Measurements from ENCODE around the gene TEX55. TPM values are rescaled to one million over a fixed set of nuclear protein-coding genes. Genes with fewer than 3 reads are reported as not detected.
"Not testable (repeated sequence)": the region's sequence is repeated elsewhere in the genome, so short reads cannot be mapped to it uniquely, and the experiment has no call there.

Gene TEX55
- total and polyA plus RNA-seq, 2 donors (not counting 1 experiment from before 2014, with no cell fraction given) = not detected

DNA sequence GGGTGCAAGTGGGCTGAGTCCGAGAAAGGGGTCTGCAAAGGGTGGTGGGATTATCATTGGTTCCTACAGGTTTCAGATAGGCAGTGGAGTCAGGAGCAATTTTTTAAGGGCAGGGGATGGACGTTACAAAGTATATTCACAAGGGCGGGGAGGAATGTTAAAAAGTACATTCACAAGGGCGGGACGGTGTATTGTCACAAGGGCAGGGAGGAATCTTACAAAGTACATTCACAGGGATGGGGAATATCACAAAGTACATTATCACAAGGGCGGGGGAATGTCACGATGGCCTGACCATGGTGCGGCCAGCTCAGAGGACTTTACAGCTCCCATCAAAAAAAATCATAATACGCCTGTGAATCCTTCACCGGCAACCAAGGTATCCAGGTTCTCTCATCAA, 20.6 kb upstream of the TEX55 start:
- DNase-seq (no peak), ATAC-seq (ENCODE audit: low read depth) (no peak)
- H3K27me3 Mint-ChIP-seq = peaks cover 10% of the 10 kb centered on the region
- intact Hi-C loops (cut with micrococcal nuclease) = no loop called here
- Histone ChIP-seq H3K4me3 (ENCODE audit: control extremely low read depth in 1 of 5, extremely low read depth in 1 of 5, insufficient read depth in 1 of 5, low read depth in 2 of 5, low read length in 4 of 5) (no peak overlapping the region), H3K79me2 (ENCODE audit: control insufficient read depth, insufficient read depth, low read length) (no peaks in the 10 kb centered on the region), H3K4me2 (replicated peaks; ENCODE audit: low read depth, low read length, poor library complexity, severe bottlenecking) (no peak overlapping the region), H3K27ac (ENCODE audit: low read length in 2 of 2) (no peak overlapping the region), H3K9me3 (ENCODE audit: control extremely low read depth in 1 of 3, control insufficient read depth in 2 of 3, insufficient read depth in 1 of 3, low read length in 2 of 3) (no peaks in the 10 kb centered on the region), H3K27me3 (replicated peaks in 1 of 4; ENCODE audit: control extremely low read depth in 1 of 4, control insufficient read depth in 3 of 4, insufficient read depth in 4 of 4, low read length in 3 of 4) (no peaks in the 10 kb centered on the region), H4K20me1 (ENCODE audit: control insufficient read depth, insufficient read depth, low read length, poor library complexity, severe bottlenecking) (no peaks in the 10 kb centered on the region), H3K36me3 (replicated peaks in 1 of 2; ENCODE audit: control extremely low read depth in 1 of 2, control insufficient read depth in 1 of 2, extremely low read depth in 1 of 2, insufficient read depth in 2 of 2, low read length in 1 of 2) (no peaks in the 10 kb centered on the region), H3K4me1 (ENCODE audit: control insufficient read depth in 2 of 2, insufficient read depth in 2 of 2, low read length in 2 of 2) (no peaks in the 10 kb centered on the region), H2AFZ (ENCODE audit: insufficient read depth, low read depth, low read length, poor library complexity, severe bottlenecking) (no peak overlapping the region), H3K9ac (ENCODE audit: low read length) (no peak overlapping the region)
- WGBS (ENCODE audit: insufficient coverage) = 94% methylated on average over 8 of the region's 10 CpGs
- H3K9me3 Mint-ChIP-seq (ENCODE audit: insufficient read depth) = no peaks in the 10 kb centered on the region
- POLR2A ChIA-PET = no interaction called here
- no peak overlapping the region for H3K27ac Mint-ChIP-seq
- no peak overlapping the region for H3K4me3 Mint-ChIP-seq
- TF ChIP-seq, protein P1, sequence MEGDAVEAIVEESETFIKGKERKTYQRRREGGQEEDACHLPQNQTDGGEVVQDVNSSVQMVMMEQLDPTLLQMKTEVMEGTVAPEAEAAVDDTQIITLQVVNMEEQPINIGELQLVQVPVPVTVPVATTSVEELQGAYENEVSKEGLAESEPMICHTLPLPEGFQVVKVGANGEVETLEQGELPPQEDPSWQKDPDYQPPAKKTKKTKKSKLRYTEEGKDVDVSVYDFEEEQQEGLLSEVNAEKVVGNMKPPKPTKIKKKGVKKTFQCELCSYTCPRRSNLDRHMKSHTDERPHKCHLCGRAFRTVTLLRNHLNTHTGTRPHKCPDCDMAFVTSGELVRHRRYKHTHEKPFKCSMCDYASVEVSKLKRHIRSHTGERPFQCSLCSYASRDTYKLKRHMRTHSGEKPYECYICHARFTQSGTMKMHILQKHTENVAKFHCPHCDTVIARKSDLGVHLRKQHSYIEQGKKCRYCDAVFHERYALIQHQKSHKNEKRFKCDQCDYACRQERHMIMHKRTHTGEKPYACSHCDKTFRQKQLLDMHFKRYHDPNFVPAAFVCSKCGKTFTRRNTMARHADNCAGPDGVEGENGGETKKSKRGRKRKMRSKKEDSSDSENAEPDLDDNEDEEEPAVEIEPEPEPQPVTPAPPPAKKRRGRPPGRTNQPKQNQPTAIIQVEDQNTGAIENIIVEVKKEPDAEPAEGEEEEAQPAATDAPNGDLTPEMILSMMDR (IDR thresholded peaks at IDR 0.05) = no peak
- no peak for TF ChIP-seq EZH2 (IDR thresholded peaks at IDR 0.05; ENCODE audit: borderline replicate concordance, insufficient read depth, low read depth, low read length, poor library complexity, severe bottlenecking)
- H3K4me1 Mint-ChIP-seq = no peaks in the 10 kb centered on the region
- CTCF ChIA-PET = no interaction called here

DNA sequence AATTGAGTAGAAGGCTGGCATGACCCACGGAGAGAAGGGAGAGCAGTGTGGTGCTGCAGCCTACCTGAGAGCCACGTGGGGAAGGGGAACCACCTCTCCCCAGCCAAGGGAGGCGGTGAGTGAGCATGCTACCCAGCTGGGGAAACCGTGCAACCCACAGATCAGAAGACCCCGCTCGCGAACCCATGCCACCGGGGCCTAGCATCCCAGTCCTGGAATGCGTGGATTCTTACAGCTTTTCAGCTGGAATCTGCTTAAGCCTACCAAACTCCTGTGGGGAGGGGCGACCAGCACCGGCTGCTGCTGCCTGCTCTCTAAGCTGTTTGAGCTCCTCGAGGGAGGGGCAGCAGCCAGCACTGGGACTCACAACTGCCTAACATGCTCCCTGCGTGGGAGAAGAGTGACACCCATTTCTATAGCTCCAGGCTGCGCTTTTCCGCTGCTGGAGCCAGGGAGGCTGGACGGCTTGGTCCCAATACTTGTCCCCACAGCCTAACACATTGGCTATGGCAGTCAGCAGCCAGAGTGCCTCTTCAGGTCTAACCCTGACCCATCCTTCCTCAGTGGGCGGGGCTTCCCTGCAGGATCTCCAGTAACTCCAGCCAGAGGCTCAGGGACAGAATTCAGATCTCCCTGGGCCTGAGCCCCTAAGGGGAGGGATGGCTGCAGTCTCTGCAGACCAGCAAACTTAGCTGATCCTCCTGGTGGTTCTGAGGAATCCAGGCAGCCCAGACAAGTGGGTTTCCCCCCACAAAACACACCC, 20.0 kb upstream of the TEX55 start:
- Mint-ChIP-seq H3K27me3 (peaks cover 10% of the 10 kb centered on the region), H3K4me3 (no peak overlapping the region), H3K9me3 (ENCODE audit: insufficient read depth) (no peaks in the 10 kb centered on the region), H3K4me1 (no peaks in the 10 kb centered on the region), H3K27ac (no peak overlapping the region)
- CTCF ChIA-PET = no interaction called here
- no peaks in the 10 kb centered on the region for H3K9me3 ChIP-seq (ENCODE audit: control extremely low read depth in 1 of 3, control insufficient read depth in 2 of 3, insufficient read depth in 1 of 3, low read length in 2 of 3)
- 92% methylated on average over 16 of the region's 17 CpGs for WGBS (ENCODE audit: insufficient coverage)
- POLR2A ChIA-PET = no interaction called here
- DNase-seq (no peak), ATAC-seq (ENCODE audit: low read depth) (no peak)
- H3K9ac ChIP-seq (ENCODE audit: low read length) = no peak overlapping the region
- H3K36me3 ChIP-seq (replicated peaks in 1 of 2; ENCODE audit: control extremely low read depth in 1 of 2, control insufficient read depth in 1 of 2, extremely low read depth in 1 of 2, insufficient read depth in 2 of 2, low read length in 1 of 2) = no peaks in the 10 kb centered on the region
- intact Hi-C loops (cut with micrococcal nuclease) = no loop called here
- no peaks in the 10 kb centered on the region for H3K4me1 ChIP-seq (ENCODE audit: control insufficient read depth in 2 of 2, insufficient read depth in 2 of 2, low read length in 2 of 2)
- H3K4me2 ChIP-seq (replicated peaks; ENCODE audit: low read depth, low read length, poor library complexity, severe bottlenecking) = no peak overlapping the region
- no peak overlapping the region for H3K27ac ChIP-seq (ENCODE audit: low read length in 2 of 2)
- no peak overlapping the region for H3K4me3 ChIP-seq (ENCODE audit: control extremely low read depth in 1 of 5, extremely low read depth in 1 of 5, insufficient read depth in 1 of 5, low read depth in 2 of 5, low read length in 4 of 5)
- H3K27me3 ChIP-seq (replicated peaks in 1 of 4; ENCODE audit: control extremely low read depth in 1 of 4, control insufficient read depth in 3 of 4, insufficient read depth in 4 of 4, low read length in 3 of 4) = no peaks in the 10 kb centered on the region
- no peaks in the 10 kb centered on the region for H3K79me2 ChIP-seq (ENCODE audit: control insufficient read depth, insufficient read depth, low read length)
- no peaks in the 10 kb centered on the region for H4K20me1 ChIP-seq (ENCODE audit: control insufficient read depth, insufficient read depth, low read length, poor library complexity, severe bottlenecking)
- TF ChIP-seq, protein P1 (IDR thresholded peaks at IDR 0.05) = no peak
- no peak for TF ChIP-seq EZH2 (IDR thresholded peaks at IDR 0.05; ENCODE audit: borderline replicate concordance, insufficient read depth, low read depth, low read length, poor library complexity, severe bottlenecking)
- H2AFZ ChIP-seq (ENCODE audit: insufficient read depth, low read depth, low read length, poor library complexity, severe bottlenecking) = no peak overlapping the region

DNA sequence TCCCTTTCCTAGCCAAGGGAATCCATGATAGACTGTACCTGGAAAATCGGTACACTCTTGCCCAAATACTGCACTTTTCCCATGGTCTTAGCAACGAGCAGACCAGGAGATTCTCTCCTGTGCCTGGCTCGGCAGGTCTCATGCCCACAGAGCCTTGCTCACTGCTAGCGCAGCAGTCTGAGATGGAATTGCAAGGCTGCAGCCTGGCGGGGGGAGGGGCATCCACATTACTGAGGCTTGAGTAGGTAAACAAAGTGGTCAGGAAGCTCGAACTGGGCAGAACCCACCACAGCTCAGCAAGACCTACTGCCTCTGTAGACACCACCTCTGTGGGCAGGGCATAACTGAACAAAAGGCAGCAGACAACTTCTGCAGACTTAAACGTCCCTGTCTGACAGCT, 15.7 kb upstream of the TEX55 start:
- H3K4me3 Mint-ChIP-seq; H3K79me2 ChIP-seq (ENCODE audit: control insufficient read depth, insufficient read depth, low read length); H3K4me1 ChIP-seq (ENCODE audit: control insufficient read depth in 2 of 2, insufficient read depth in 2 of 2, low read length in 2 of 2); ATAC-seq (ENCODE audit: low read depth); H2AFZ ChIP-seq (ENCODE audit: insufficient read depth, low read depth, low read length, poor library complexity, severe bottlenecking); H3K27ac ChIP-seq (ENCODE audit: low read length in 2 of 2); H4K20me1 ChIP-seq (ENCODE audit: control insufficient read depth, insufficient read depth, low read length, poor library complexity, severe bottlenecking); H3K27ac Mint-ChIP-seq; DNase-seq; H3K4me2 ChIP-seq (replicated peaks; ENCODE audit: low read depth, low read length, poor library complexity, severe bottlenecking); H3K27me3 ChIP-seq (replicated peaks in 1 of 4; ENCODE audit: control extremely low read depth in 1 of 4, control insufficient read depth in 3 of 4, insufficient read depth in 4 of 4, low read length in 3 of 4); H3K9me3 ChIP-seq (ENCODE audit: control extremely low read depth in 1 of 3, control insufficient read depth in 2 of 3, insufficient read depth in 1 of 3, low read length in 2 of 3); H3K36me3 ChIP-seq (replicated peaks in 1 of 2; ENCODE audit: control extremely low read depth in 1 of 2, control insufficient read depth in 1 of 2, extremely low read depth in 1 of 2, insufficient read depth in 2 of 2, low read length in 1 of 2); H3K4me1 Mint-ChIP-seq; H3K9me3 Mint-ChIP-seq (ENCODE audit: insufficient read depth); H3K27me3 Mint-ChIP-seq; H3K9ac ChIP-seq (ENCODE audit: low read length); POLR2A ChIA-PET; H3K4me3 ChIP-seq (ENCODE audit: control extremely low read depth in 1 of 5, extremely low read depth in 1 of 5, insufficient read depth in 1 of 5, low read depth in 2 of 5, low read length in 4 of 5); CTCF ChIA-PET; intact Hi-C loops (cut with micrococcal nuclease): not testable (repeated sequence)
- WGBS (ENCODE audit: insufficient coverage) = 66% methylated on average over 5 of the region's 7 CpGs

All from B cell (primary cell).